MM.1S (cell line): ENCODE results near the gene P2RY12.

Source experiments
- CTCF ChIP-seq: fragments of 300-600 bp; sonication (generic); IDR thresholded peaks from 2 replicates; pipeline ENCODE4 v1.5.1; 2016; ENCODE audit warnings: antibody characterized with exemption, low read length, mixed read lengths
- EZH2 ChIP-seq: fragments of 300-600 bp; sonication (generic); optimal IDR thresholded peaks from 2 replicates; pipeline ENCODE3; 2017; ENCODE audit warnings: low read depth, mild to moderate bottlenecking, antibody characterized with exemption, low read length, mixed read lengths
- EZH2phosphoT487 ChIP-seq: fragments of 300-600 bp; sonication (generic); IDR thresholded peaks from 2 replicates; pipeline ENCODE4 v1.6.1; 2018; ENCODE audit warnings: antibody characterized with exemption, low read length

- TF ChIP-seq CTCF: no peak
- TF ChIP-seq EZH2phosphoT487: no peak
- no peak for TF ChIP-seq EZH2
These were observed 27.6 kb downstream of the P2RY12 start for GRCh38 chr3:151356794-151357462.
